ENCODE results near the gene SATB2.
A peak's percentile ranks its signal among the peaks of the same experiment; 100 is the strongest.

Gene SATB2

DNA sequence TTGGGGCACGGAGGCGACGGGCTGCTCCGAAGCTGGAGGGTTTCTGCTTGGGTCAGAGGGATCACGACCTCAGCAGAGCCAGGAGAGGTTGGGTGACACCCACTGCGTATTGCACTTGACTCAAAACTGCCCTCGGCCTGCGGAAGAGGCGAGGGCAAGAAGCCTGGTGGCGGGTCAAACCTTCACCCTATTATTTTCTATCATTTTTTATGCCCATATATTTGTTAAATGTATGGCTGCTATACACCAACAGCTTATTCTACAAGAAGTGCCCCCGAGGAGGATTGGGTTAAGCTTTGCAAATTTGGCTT lies 12.6 kb upstream of the SATB2 start:
- ATAC-seq (ENCODE audit: low read depth) (no peak), DNase-seq (ENCODE audit: low spot score in 2 of 2) (no peak)
- peaks cover 2% of the 10 kb centered on the region for H3K4me1 Mint-ChIP-seq
- H3K36me3 Mint-ChIP-seq: peaks cover 1% of the 10 kb centered on the region
- no peak overlapping the region for H3K27ac Mint-ChIP-seq
- peaks cover 33% of the 10 kb centered on the region for H3K27me3 Mint-ChIP-seq
- no peaks in the 10 kb centered on the region for H3K9me3 Mint-ChIP-seq
- no peak overlapping the region for H3K4me3 Mint-ChIP-seq

DNA sequence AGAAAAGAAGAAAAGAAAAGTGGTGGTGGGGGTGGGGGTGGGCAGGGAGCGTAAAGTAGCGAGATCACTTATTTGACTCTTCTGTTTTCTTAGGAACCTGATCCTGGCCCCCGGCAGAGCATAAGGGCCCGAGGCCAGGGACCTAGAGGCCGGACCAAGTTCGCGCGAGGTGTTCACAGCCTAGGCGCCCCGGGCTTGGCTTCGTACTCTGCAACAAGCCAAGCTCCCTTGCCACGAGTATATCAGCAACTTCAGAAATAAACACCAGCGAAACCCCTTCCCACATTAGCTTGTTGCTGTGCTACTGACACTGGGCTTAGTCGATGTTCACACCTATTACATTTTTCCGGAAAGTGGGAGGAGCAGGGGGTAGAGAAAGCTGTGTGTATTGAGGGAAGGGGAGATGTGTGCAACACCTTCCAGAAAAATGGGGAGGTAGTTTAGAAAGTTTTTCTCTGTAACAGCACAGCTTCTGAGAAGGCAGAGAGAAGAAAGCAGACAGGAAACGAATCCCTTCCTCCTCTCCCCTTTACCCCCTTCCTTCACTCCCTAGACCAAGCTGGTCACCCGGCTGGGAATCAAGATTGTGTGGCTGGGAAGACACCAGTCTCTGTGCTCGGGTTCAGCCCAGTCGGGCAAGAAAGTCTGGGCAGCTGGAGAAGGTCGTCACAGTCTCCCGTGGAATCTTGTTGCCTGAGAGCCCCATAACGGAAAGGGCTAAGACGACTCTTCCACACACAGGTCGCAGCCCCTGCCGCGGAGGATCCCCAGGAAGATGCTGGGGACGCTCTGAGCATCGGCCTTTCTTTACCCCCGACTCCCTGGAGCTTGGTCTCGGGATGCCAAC lies 12.0 kb upstream of the SATB2 start:
- Mint-ChIP-seq H3K9me3 (peaks cover 4% of the 10 kb centered on the region), H3K4me1 (peaks cover 5% of the 10 kb centered on the region), H3K27ac (no peak overlapping the region), H3K4me3 (no peak overlapping the region), H3K27me3 (peaks cover 36% of the 10 kb centered on the region), H3K36me3 (peaks cover 4% of the 10 kb centered on the region)
- DNase-seq (ENCODE audit: low spot score in 2 of 2) (no peak), ATAC-seq (ENCODE audit: low read depth) (no peak)

DNA sequence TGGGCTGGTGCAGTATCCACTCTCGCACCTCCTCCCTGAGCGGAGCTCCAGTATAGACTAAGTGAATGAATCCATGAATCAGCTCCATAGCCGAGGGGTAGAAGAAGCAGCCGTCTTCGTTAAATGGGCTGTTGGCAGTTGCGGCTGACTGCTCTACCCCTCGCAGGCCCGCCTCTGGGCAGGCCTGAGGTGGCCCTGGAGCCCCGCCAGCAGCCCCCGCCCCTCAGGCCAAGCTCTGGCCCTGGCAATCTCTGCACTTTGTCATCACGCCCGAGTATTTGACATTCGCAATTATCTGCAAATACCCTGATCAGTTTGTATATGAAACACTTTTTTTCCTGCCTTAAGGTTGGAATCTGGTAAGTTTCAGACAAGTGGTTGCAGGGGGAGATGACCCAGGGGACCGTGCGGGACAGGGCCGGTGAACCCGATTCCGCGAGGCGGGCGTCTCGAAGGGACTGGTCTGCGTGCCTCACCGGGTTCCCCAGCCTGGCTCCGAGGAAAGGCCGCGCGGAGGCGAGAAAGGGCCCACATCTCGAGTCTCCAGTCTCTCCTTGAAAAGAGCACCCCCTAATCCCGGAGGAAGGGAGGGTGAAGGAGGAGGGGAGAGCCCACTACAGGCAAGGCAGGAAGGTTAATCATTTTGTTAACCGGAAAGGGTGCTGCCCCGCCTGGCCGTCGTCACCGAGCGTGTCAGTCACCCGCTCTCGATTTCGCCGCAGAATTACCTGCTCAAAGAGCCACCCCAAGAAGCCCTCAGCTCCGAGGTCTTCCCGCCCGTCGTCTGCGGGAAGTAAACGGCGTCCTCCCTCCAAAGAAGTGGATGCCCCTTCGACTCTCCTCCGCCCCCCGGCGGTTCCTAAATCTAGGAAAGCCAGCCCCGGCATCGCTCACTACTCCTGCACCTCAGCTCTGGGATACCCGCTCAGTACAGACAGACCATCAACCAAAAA lies 11.1 kb upstream of the SATB2 start:
- ATAC-seq (ENCODE audit: low read depth) (no peak), DNase-seq (ENCODE audit: low spot score in 2 of 2) (no peak)
- peaks cover 5% of the 10 kb centered on the region for H3K4me1 Mint-ChIP-seq
- H3K27ac Mint-ChIP-seq: no peak overlapping the region
- H3K9me3 Mint-ChIP-seq: peaks cover 4% of the 10 kb centered on the region
- peak overlapping the region; percentile 17 for H3K4me3 Mint-ChIP-seq
- peaks cover 4% of the 10 kb centered on the region for H3K36me3 Mint-ChIP-seq
- H3K27me3 Mint-ChIP-seq: peaks cover 30% of the 10 kb centered on the region

DNA sequence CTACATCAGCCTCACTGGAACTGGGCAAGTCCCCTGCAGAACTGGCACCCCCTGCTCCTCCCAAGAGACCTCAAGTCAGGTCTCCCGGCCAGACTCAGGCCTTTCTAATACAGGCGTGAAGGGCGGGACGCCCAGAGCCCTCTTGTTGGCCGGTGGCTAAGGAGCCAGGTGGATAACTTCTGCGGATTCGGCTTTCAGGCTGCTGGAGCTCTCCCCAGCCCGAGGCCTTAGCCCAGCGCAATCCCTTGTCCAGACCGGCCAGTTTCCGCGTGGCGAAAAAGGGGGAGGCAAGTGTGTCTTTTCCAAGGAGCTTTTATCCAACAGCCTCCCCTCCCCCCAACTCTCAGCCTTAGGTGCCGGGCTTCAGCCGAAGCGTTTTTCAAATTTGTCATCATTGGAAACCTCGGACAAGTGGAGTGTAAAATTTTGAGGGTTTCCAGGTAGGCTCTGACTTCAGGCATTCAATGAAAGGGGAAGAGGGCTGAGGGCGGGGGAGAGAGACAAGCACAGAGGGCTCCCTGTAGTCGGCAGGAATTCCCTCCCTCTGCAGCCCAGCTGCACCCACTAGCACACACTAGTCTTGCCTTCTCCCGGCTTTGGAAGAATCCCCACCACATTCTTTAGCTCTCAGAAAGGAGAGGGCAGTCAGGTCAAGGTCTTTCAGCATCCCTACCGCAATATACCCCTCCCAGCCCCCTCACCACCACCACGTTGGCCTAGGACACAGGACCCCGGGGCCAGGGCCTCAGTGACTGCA lies 9.5 kb upstream of the SATB2 start:
- DNase-seq (ENCODE audit: low spot score in 2 of 2) (no peak), ATAC-seq (ENCODE audit: low read depth) (no peak)
- Mint-ChIP-seq H3K27me3 (peaks cover 27% of the 10 kb centered on the region), H3K27ac (no peak overlapping the region), H3K4me3 (no peak overlapping the region), H3K36me3 (peaks cover 4% of the 10 kb centered on the region), H3K4me1 (peaks cover 5% of the 10 kb centered on the region), H3K9me3 (peaks cover 4% of the 10 kb centered on the region)

DNA sequence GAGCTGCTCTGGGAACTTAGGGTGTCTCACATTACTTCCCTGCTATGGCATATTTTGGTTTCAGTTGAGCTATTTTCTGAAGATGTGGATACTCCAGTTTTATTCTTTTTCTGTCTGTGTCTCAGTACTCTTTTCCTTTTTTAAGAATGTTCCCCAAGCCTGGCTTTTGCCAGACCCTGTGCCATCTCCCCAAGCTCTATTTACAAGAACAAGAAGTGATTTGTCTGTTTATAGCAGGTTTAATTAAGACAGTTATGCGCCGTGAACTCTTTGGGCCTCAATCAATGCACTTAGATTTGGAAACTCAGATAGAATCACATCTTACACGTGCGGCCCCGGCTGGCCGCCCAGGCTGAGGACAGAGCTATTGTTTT lies 8.9 kb upstream of the SATB2 start:
- Mint-ChIP-seq H3K4me3 (no peak overlapping the region), H3K36me3 (peaks cover 4% of the 10 kb centered on the region)
- ATAC-seq (ENCODE audit: low read depth): no peak

DNA sequence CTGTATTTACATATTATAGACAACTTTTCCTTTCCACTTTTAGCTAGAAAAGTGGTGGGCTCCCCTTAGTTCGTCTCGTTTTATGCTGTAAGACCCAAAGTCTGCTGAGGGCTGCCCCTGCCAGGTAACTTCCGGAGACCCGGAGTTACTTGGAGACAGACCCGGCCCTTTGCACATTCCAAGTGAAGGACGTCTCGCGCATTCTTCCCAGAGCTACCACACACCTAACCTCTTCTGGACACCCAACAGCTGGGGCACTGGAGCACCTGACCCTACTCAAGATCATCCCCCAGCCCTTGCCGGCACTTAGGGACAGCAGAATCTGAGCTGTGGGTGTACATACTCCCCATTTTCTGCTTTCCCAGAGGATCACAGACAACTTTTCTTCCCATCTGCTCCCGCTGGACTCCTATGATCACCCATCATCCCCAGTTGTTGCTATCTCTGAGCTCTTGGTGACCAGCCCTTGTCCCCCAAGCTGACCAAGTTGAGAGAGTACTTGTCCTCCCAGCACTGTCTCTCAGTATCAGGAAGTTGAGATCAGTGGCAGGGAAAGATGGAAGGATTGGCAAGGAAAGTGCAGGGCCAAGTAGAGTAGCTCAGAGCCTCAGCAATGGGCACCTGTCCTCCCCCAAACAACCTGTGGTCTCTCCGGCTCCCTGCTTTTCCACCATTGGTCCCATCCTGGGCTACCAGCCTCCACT lies 8.4 kb upstream of the SATB2 start:
- H3K36me3 Mint-ChIP-seq: peaks cover 4% of the 10 kb centered on the region
- H3K27ac Mint-ChIP-seq: no peak overlapping the region
- H3K4me1 Mint-ChIP-seq: peaks cover 5% of the 10 kb centered on the region
- DNase-seq (ENCODE audit: low spot score in 2 of 2) (no peak), ATAC-seq (ENCODE audit: low read depth) (no peak)
- peaks cover 4% of the 10 kb centered on the region for H3K9me3 Mint-ChIP-seq
- H3K27me3 Mint-ChIP-seq: peaks cover 27% of the 10 kb centered on the region
- H3K4me3 Mint-ChIP-seq: no peak overlapping the region

More for the DNA sequence above, 8.9 kb upstream of the SATB2 start:
- no peak for DNase-seq (ENCODE audit: low spot score in 2 of 2)
- peaks cover 5% of the 10 kb centered on the region for H3K4me1 Mint-ChIP-seq
- no peak overlapping the region for H3K27ac Mint-ChIP-seq
- peaks cover 4% of the 10 kb centered on the region for H3K9me3 Mint-ChIP-seq
- peaks cover 26% of the 10 kb centered on the region for H3K27me3 Mint-ChIP-seq

DNA sequence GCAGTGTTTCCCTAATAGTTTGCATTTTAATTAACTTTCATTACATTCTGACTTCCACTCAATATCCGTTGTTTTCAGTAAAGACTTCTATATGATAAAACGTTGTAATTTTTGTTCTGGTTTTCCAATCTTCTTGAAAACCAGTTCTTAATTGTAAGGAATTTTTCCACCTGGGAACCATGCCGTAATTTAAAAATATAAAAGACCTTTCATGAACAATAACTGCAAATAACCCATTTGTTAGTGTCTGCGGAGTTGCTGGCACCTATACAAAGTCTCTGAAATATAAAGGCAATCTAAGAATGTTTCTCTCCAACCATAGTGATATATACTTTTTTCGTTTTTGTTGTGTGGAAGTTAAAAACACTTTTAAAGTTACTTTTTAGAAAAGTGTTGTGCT lies 7.7 kb upstream of the SATB2 start:
- Mint-ChIP-seq H3K27me3 (peaks cover 28% of the 10 kb centered on the region), H3K4me3 (no peak overlapping the region), H3K36me3 (peaks cover 4% of the 10 kb centered on the region), H3K27ac (peak overlapping the region; percentile 67), H3K4me1 (peaks cover 5% of the 10 kb centered on the region), H3K9me3 (peaks cover 6% of the 10 kb centered on the region)
- ATAC-seq (ENCODE audit: low read depth) (no peak), DNase-seq (ENCODE audit: low spot score in 2 of 2) (no peak)

DNA sequence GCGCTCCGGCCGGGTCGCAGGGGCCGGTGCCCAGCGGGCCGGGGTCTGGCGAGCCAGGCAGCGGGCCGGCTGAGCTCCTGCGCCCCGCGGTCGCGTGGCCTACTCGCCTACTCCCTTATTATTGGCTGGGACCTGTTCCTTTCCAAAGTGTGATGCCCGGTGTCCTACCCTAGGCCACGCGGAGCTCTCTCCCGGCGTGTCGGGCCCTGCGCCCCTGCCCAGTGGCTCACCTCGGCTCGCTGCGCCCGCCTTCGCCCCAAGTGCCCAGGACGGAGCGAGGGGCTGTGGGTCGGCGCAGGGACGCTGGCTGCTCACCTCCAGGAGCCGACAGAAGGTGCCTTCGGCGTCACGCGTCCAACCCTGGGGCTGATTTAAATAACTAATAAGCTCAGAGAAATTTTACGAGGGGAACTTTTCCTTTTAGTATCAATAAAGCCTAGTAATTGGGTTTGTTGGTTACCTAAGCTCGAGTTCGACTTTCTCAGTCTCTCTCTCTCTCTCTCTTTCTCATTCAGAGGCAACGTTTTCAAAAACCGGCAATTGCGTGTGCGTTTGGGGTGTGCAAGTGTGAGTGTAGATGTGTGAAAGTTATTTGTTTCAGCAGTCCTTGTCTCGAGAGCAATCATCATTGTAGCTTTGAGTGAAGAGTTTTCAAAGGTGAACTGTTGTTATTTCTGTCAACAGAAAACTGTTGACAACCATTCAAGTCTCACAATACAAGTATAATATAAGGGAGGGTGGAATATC lies 7.0 kb upstream of the SATB2 start:
- no peak for DNase-seq (ENCODE audit: low spot score in 2 of 2)
- H3K27ac Mint-ChIP-seq: peak overlapping the region; percentile 67
- H3K27me3 Mint-ChIP-seq: peaks cover 32% of the 10 kb centered on the region
- no peak overlapping the region for H3K4me3 Mint-ChIP-seq
- H3K9me3 Mint-ChIP-seq: peaks cover 6% of the 10 kb centered on the region
- ATAC-seq (ENCODE audit: low read depth): no peak
- peaks cover 7% of the 10 kb centered on the region for H3K4me1 Mint-ChIP-seq
- H3K36me3 Mint-ChIP-seq: peaks cover 4% of the 10 kb centered on the region

DNA sequence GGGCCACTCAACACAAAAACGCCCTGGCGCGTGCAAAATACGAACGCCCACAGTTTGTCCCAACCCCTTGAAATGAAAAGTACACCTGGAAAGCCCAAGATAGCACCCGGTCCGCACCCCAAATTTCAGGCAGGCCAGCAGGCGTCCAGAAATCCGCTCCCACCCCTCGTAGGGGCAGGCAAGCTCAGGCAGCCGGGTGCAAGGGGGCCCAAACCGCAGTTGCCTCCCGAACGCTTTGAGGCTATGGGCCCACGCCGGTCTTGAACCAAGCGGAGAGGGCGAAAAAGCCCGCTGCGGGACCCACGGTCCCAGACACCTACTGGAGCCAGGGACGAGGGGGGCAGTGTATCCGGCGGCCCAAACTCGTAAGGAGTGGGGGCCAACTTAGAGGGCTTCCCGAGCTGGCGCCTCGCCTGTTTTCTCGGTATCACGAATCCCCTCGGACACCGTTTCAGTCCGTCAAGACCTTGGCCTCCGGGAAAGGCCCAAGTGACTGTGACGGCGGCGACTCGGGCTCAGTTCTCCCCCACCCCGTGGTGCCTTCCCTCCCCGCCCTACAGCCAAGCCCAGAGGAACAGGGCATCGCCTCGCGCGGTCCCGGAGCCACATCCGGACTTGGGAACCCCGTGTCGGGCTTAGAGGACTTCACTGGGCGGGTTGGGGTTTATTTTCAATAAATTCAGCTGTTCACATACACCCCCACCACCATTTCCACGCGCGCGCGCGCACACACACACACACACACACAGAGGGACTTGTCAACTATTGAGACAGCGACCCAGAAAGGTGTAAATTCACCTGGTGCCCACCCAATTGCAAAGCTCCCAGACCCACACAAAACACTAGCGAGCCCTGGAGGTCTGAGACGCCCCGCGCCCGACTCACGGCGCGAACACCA lies 6.2 kb upstream of the SATB2 start:
- Mint-ChIP-seq H3K4me1 (peaks cover 9% of the 10 kb centered on the region), H3K9me3 (peaks cover 6% of the 10 kb centered on the region), H3K36me3 (peaks cover 5% of the 10 kb centered on the region), H3K27ac (no peak overlapping the region), H3K27me3 (peaks cover 28% of the 10 kb centered on the region), H3K4me3 (no peak overlapping the region)
- no peak for ATAC-seq (ENCODE audit: low read depth)
- DNase-seq (ENCODE audit: low spot score in 2 of 2): no peak

DNA sequence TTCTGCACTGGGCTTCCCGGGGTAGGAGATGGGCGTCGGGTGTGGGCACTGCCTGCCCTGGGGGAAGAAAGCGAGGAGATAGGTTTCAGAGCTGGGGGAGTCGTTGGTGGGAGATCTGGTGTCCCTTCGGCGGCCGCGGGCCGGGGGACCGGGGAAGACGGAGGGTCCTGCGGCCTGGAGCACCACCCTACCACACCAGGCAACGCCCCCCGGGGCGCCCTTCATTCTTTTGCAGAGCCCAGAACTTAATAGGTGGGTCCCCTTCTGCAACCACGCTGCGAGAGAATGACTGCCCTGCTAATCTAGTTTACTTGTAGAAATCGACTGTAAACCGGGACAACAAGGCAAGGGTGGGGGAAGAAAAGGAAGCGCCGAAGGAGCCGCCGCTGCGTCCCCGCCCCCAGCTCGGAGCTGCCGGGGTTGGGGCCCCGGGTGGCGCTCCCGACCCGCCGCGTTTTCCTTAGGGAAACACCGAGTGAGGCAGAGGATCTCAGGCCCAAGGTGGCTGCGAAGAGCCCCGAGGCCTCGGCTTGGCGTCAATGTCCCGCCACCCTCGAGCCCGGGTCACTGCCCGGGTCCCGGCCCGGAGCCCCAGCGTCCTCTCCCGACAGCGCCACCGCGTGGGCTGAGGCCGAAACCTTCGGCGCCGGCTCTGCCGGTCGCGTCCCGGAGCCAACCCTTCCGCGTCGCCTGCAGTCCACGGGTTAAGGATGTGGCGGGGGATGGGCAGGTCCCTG lies 5.4 kb upstream of the SATB2 start:
- DNase-seq (ENCODE audit: low spot score in 2 of 2) (peak in 1 of 2 donors; percentile 48), ATAC-seq (ENCODE audit: low read depth) (peak; percentile 26)
- no peak overlapping the region for H3K4me3 Mint-ChIP-seq
- H3K4me1 Mint-ChIP-seq: peaks cover 9% of the 10 kb centered on the region
- peaks cover 26% of the 10 kb centered on the region for H3K27me3 Mint-ChIP-seq
- peaks cover 4% of the 10 kb centered on the region for H3K36me3 Mint-ChIP-seq
- H3K9me3 Mint-ChIP-seq: peaks cover 6% of the 10 kb centered on the region
- no peak overlapping the region for H3K27ac Mint-ChIP-seq

DNA sequence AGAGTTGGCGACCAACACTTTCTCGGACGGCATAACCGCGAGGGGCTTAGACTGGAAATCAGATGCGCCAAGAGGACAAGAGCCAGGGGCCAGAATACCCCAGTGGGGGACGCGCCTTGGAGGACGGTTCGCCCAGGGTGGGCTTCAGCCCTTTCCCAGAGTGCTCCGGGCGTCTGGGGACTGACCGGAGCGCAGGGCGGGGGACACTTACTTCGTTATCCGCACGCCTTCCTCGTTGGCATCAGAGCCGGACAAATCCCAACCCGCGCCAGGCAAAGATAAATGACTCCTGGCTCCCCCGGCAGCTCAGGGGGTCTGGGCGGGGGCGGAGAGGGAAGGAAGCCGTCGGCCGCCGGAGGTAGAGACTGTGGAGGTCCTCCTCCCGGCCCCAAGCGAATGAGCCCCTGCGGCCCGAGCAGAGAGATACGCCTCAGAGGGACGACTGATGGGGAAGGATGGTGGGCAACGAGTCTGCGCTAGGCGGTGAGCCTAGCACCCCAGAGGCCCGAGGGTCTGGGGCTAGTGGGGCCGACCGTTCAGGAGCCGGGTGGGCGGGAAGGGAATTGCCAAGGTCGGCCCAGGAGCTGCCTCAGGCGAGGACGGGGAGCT lies 4.7 kb upstream of the SATB2 start:
- no peak overlapping the region for H3K4me3 Mint-ChIP-seq
- no peak overlapping the region for H3K27ac Mint-ChIP-seq
- peaks cover 4% of the 10 kb centered on the region for H3K36me3 Mint-ChIP-seq
- H3K9me3 Mint-ChIP-seq: peaks cover 6% of the 10 kb centered on the region
- peaks cover 9% of the 10 kb centered on the region for H3K4me1 Mint-ChIP-seq
- ATAC-seq (ENCODE audit: low read depth) (no peak), DNase-seq (ENCODE audit: low spot score in 2 of 2) (no peak)
- H3K27me3 Mint-ChIP-seq: peaks cover 23% of the 10 kb centered on the region

Data from memory B cell (primary cell).